GM19023 (cell line): ENCODE data around the gene EXOC6B.

Experiments
- ATAC-seq: cut with Tn5 transposase; IDR thresholded peaks from one replicate; pipeline ENCODE4 v1.9.1; 2021; ENCODE audit warnings: mild to moderate bottlenecking, moderate library complexity; ENCODE audit not compliant: unreplicated experiment

The EXOC6B gene

DNA sequence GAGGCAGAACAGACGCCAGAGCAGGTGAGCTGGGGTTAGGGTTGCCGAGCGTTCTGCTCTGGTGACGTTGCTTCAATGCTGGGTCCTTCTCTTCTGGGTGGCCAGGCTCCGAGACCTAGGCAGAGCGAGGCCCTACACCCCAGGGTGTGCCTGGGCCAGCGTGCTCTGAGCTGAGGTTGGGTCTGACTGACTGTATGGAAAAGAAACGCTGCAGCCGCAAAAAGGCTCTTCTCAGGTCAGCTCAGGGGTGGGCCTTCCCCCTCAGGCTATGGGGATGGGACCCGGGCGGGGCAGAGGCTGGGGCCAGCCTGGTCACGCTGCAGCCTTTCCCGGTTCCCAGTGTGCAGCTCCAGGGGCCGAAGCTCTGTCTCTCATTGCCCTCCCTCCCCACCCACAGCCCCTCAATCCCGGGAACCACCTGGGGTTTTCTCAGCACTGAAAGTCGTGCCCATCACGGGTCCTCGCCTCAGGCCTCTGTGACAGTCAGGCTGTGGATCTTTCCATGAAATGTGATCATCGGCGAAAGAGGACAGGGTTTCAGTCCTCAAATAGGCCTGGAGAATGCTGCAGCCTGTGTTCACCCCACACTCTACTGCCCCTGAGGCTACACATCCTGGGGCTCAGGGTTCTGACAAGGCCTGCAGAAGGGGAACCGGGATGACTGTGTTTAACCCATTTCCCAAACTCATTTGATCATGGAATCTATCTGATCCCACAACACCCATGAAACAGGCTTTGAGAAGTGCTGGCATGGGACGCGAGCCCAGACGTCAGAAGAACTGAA, 697.6 kb downstream of the EXOC6B start:
- ATAC-seq, result no peak

DNA sequence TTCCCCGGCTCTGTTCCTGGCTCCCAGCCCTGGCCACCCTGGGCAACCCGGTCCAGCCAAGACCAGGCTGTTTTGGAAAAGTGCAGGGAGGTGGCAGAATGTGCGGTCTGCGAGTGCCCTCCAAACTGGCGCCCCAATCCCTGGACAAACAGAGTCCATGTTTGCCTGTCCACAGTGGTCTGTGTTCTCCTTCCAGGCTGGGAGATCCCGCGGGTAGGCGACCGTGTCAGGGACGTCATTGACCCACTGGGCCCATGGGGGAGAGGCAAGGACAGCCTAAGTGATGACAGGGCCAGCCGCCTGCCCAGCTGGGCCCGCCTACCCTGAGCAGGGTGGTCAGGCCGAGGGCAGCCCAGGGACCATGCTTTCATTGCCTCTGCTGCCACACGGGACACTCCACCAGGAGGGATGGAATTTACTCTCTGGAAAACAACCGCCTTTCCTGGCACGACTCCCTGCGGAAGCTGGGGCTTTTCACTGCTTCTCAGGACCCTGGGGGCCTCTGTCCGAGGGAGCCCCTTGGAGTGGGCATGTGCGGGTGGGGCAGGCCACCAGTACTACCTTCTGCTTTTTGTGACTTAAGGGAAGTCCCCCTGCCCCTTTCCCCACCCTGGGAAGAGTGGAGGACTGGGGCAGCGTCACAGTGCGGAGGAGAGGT, 698.3 kb downstream of the EXOC6B start:
- ATAC-seq, result no peak

DNA sequence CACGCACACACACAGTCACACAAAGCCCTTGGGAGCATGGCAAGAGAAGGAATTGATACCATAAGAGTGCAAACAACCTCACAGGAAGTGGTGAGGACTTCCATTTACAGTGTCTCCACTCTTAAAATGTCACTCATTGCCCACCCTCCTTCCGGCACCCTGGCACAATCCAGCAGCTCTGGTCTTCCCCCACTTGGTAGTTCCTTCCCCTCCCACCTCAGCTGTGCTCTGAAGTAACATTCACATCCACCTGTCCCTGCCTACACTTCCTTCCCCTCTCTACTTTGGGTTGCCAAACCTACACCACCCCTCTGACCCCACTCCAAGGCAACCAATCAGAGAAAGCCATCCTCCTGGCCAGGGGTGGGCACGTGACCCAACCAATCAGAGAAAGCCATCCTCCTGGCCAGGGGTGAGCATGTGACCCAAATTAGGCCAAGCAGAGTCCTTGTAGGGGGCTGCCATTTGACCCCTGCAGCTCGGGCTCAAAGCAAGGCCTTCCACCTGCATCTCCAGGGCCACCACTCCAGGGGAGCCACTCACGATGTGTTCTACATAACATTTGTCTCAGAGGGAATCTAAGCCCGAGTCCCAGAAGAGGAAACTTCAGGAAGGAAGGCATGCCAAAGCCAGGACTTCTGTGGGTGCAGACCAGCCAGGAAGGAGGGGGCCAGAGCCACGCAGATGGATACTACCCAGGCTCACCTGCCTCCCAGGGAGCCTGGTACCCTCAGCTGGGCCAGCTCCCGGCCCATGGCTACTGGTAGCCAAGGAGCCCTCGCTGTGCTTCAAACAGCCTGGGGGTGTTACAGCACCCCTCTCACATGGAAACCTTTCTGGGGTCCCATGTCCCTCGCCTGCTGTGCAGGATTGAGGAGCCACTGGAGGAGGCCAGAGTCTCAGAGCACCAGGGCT, 699.4 kb downstream of the EXOC6B start:
- no peak for ATAC-seq
